Upper lobe of right lung (tissue), 1 donor: ENCODE data around the gene RFESD. TPM values are rescaled to one million over a fixed set of nuclear protein-coding genes. Genes with fewer than 3 reads are reported as not detected.

Experiments
- ATAC-seq: fragments of 200-7000 bp; cut with Tn5 transposase; one replicate; pipeline ENCODE4 v1.9.1; 2020; ENCODE audit warnings: mild to moderate bottlenecking, moderate library complexity
- DNase-seq: peaks from one replicate; pipeline ENCODE4 v3.0.0-alpha.2; 2020
- H3K27ac ChIP-seq: fragments of 200-600 bp; one replicate; pipeline ENCODE4 v1.8.0; 2022
- H3K27me3 ChIP-seq: fragments of 200-600 bp; one replicate; pipeline ENCODE4 v1.8.0; 2022; ENCODE audit warnings: mild to moderate bottlenecking
- H3K36me3 ChIP-seq: fragments of 200-600 bp; one replicate; pipeline ENCODE4 v1.8.0; 2022
- H3K4me1 ChIP-seq: fragments of 200-600 bp; one replicate; pipeline ENCODE4 v1.8.0; 2022
- H3K4me3 ChIP-seq: fragments of 200-600 bp; one replicate; pipeline ENCODE4 v1.8.0; 2022; ENCODE audit warnings: mild to moderate bottlenecking
- H3K9me3 ChIP-seq: fragments of 200-600 bp; one replicate; pipeline ENCODE4 v1.8.0; 2022
- intact Hi-C: fragments of 100-400 bp; cut with DNase I; formaldehyde crosslinking; loops from one replicate; pipeline ENCODE4 v1.11.0; 2022
- total RNA-seq: library from RNA; stranded (reverse); fragmentation: NEBNext Ultra II Directional; extraction: Animal tissue kit (Norgen Biotek cat#: 25700); gene quantifications from one replicate; pipeline ENCODE4 v1.2.1, GENCODE V29; 2021
- TF ChIP-seq, protein P1 (sequence below): fragments of 200-600 bp; IDR thresholded peaks from one replicate; pipeline ENCODE4 v1.8.0; 2022; ENCODE audit warnings: antibody characterized with exemption
- donor health status: DM: no; HTN: yes; CAD: no; lungs with severe emphysema.

Gene RFESD
- total RNA-seq, 1 donor from 2014 or later: 3.7 TPM

DNA sequence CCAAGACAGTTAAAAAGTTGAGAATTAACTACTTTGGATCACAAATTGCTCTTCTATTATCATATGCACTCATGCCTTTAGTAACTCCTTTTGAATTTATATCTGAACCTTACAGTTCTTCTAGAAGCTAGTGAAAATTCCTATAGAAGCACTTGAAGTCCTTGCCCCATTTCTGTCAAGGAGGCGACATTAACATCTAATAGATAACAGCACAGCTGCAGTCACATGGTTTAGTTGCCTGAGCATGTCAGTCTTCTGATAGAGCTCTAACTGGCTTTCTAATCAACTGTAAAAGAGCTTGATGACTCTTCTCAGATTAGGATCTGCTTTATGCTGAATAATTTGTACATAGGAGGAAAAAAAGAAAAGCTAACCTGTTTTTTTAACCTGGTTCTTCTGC is 9.0 kb downstream of the RFESD start:
- H3K4me3 ChIP-seq: no peak overlapping the region
- H3K36me3 ChIP-seq: no peaks in the 10 kb centered on the region
- no peaks in the 10 kb centered on the region for H3K27me3 ChIP-seq
- intact Hi-C loops: no loop called here
- DNase-seq (no peak), ATAC-seq (no peak)
- H3K27ac ChIP-seq: no peak overlapping the region
- no peaks in the 10 kb centered on the region for H3K4me1 ChIP-seq
- TF ChIP-seq, protein P1, sequence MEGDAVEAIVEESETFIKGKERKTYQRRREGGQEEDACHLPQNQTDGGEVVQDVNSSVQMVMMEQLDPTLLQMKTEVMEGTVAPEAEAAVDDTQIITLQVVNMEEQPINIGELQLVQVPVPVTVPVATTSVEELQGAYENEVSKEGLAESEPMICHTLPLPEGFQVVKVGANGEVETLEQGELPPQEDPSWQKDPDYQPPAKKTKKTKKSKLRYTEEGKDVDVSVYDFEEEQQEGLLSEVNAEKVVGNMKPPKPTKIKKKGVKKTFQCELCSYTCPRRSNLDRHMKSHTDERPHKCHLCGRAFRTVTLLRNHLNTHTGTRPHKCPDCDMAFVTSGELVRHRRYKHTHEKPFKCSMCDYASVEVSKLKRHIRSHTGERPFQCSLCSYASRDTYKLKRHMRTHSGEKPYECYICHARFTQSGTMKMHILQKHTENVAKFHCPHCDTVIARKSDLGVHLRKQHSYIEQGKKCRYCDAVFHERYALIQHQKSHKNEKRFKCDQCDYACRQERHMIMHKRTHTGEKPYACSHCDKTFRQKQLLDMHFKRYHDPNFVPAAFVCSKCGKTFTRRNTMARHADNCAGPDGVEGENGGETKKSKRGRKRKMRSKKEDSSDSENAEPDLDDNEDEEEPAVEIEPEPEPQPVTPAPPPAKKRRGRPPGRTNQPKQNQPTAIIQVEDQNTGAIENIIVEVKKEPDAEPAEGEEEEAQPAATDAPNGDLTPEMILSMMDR: no peak
- no peaks in the 10 kb centered on the region for H3K9me3 ChIP-seq

DNA sequence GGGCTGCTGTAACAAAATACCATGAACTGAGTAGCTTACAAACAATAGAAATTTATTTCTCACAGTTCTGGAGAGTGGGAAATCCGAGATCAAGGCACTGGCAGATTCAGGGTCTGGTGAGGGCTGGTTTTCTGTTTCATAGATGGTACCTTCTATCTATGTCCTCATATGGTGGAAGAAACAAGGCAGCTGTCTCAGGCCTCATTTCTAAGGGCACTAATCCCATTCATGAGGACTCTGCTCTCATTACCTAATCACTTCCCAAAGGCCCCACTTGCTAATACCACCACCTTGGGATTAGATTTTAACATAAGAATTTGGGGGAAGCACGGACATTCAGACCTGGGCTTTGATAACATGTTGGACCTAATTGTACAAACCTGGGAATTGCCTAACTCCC is 13.5 kb downstream of the RFESD start:
- DNase-seq (no peak), ATAC-seq (no peak)
- no peaks in the 10 kb centered on the region for H3K36me3 ChIP-seq
- no peak overlapping the region for H3K27ac ChIP-seq
- H3K27me3 ChIP-seq: no peaks in the 10 kb centered on the region
- H3K9me3 ChIP-seq: no peaks in the 10 kb centered on the region
- no peak overlapping the region for H3K4me3 ChIP-seq
- intact Hi-C loops: no loop called here
- TF ChIP-seq, protein P1: no peak
- peaks cover 8% of the 10 kb centered on the region for H3K4me1 ChIP-seq

GRCh38 chr5:95662946-95663345 is 16.4 kb downstream of the RFESD start:
- H3K36me3 ChIP-seq: no peaks in the 10 kb centered on the region
- H3K27me3 ChIP-seq: no peaks in the 10 kb centered on the region
- ATAC-seq (no peak), DNase-seq (no peak)
- intact Hi-C loops: no loop called here
- H3K4me3 ChIP-seq: no peak overlapping the region
- TF ChIP-seq, protein P1: no peak
- no peaks in the 10 kb centered on the region for H3K9me3 ChIP-seq
- H3K27ac ChIP-seq: no peak overlapping the region
- H3K4me1 ChIP-seq: peaks cover 8% of the 10 kb centered on the region

GRCh38 chr5:95664204-95664786 is 17.7 kb downstream of the RFESD start:
- Histone ChIP-seq H3K4me3 (no peak overlapping the region), H3K27ac (no peak overlapping the region), H3K36me3 (no peaks in the 10 kb centered on the region), H3K4me1 (peaks cover 11% of the 10 kb centered on the region), H3K9me3 (no peaks in the 10 kb centered on the region), H3K27me3 (no peaks in the 10 kb centered on the region)
- intact Hi-C loops: no loop called here
- ATAC-seq (peak; percentile 46), DNase-seq (no peak)
- TF ChIP-seq, protein P1: peak; percentile 86

GRCh38 chr5:95667061-95667618 is 20.6 kb downstream of the RFESD start:
- Histone ChIP-seq H3K36me3 (no peaks in the 10 kb centered on the region), H3K4me1 (peaks cover 18% of the 10 kb centered on the region), H3K27ac (no peak overlapping the region), H3K9me3 (no peaks in the 10 kb centered on the region), H3K4me3 (no peak overlapping the region), H3K27me3 (no peaks in the 10 kb centered on the region)
- TF ChIP-seq, protein P1: no peak
- ATAC-seq: peak; percentile 58
- no peak for DNase-seq
- intact Hi-C loops: no loop called here
